Regular cardiac myocyte (primary cell): ENCODE measurements around the gene NOL12. TPM values are rescaled to one million over a fixed set of nuclear protein-coding genes. Genes with fewer than 3 reads are reported as not detected.

Source experiments
- total RNA-seq: library from RNA; depleted of rRNA; stranded (reverse); fragments of >200 nt; gene quantifications from 2 replicates; pipeline ENCODE4 v1.2.3, GENCODE V29; 2014

Gene NOL12
- total RNA-seq = 8.7 and 33.9 TPM in 2 replicates

GRCh38 chr22:37686002-37686982 is at the start of gene NOL12:
Gene NOL12 (plus strand): TSS chr22:37686343. CDS start chr22:37686393, 50 bp downstream.

GRCh38 chr22:37639070-37639760 is 46.9 kb upstream of the NOL12 start, which contains the start of gene SH3BP1:
Gene SH3BP1 (plus strand): TSS chr22:37639669. CDS start chr22:37639788, 119 bp downstream.

GRCh38 chr22:37658133-37659065 is 27.7 kb upstream of the NOL12 start, which contains the start of gene PDXP:
Gene PDXP (plus strand): TSS chr22:37658723. CDS start chr22:37658783, 60 bp downstream.

GRCh38 chr22:37674951-37675929 is 10.9 kb upstream of the NOL12 start, which contains the start of gene LGALS1:
Gene LGALS1 (plus strand): TSS chr22:37675636. CDS start chr22:37675703, 67 bp downstream.

GRCh38 chr22:37696657-37697537 is 10.8 kb downstream of the NOL12 start, which contains the start of gene TRIOBP:
Gene TRIOBP (plus strand): TSS chr22:37697048. CDS start chr22:37701366, 4,318 bp downstream.

Other genes starting within 250 kb of the NOL12 start
- gene MFNG, start 200.0 kb upstream of the NOL12 start, total RNA-seq = 0.28 and 0.58 TPM in 2 replicates
- gene CARD10, start 166.9 kb upstream of the NOL12 start, total RNA-seq = 2.8 and 3.6 TPM in 2 replicates
- 9.6 and 9.8 TPM in 2 replicates for gene CDC42EP1, start 125.9 kb upstream of the NOL12 start, total RNA-seq
- gene LGALS2, start 106.3 kb upstream of the NOL12 start, total RNA-seq = not detected in 2 replicates
- gene GGA1, start 77.5 kb upstream of the NOL12 start, total RNA-seq = 38.6 and 46.0 TPM in 2 replicates
- gene SH3BP1, start 46.7 kb upstream of the NOL12 start, total RNA-seq = 7.9 and 11.3 TPM in 2 replicates
- 14.4 and 21.7 TPM in 2 replicates for gene PDXP, start 27.6 kb upstream of the NOL12 start, total RNA-seq
- gene LGALS1, start 10.7 kb upstream of the NOL12 start, total RNA-seq = 4,598 and 6,022 TPM in 2 replicates
- 114 and 155 TPM in 2 replicates for gene TRIOBP, start 10.7 kb downstream of the NOL12 start, total RNA-seq
- gene GCAT, start 121.6 kb downstream of the NOL12 start, total RNA-seq = 24.5 and 37.6 TPM in 2 replicates
- gene GALR3, start 137.0 kb downstream of the NOL12 start, total RNA-seq = not detected in 2 replicates
- gene ANKRD54, start 158.0 kb downstream of the NOL12 start, total RNA-seq = 29.3 and 44.7 TPM in 2 replicates
- 294 and 332 TPM in 2 replicates for gene EIF3L, start 163.1 kb downstream of the NOL12 start, total RNA-seq
- gene MICALL1, start 220.0 kb downstream of the NOL12 start, total RNA-seq = 18.6 and 30.7 TPM in 2 replicates